Activated effector memory CD4-positive, alpha-beta T cell treated with Interleukin-2 at 50 U/mL for 16 hours (primary cell): ENCODE measurements around the gene GPR152.
A peak's percentile ranks its signal among the peaks of the same experiment; 100 is the strongest.
"Not testable (repeated sequence)": the region's sequence is repeated elsewhere in the genome, so short reads cannot be mapped to it uniquely, and the experiment has no call there.

ENCODE experiments used
- DNase-seq: peaks from one replicate; pipeline ENCODE4 v3.0.0-alpha.2; 2020

The GPR152 gene

GRCh38 chr11:67439321-67440228 is 13.0 kb downstream of the GPR152 start:
- DNase-seq = no peak

GRCh38 chr11:67438158-67438902 is 14.2 kb downstream of the GPR152 start:
- peak; percentile 72 for DNase-seq

GRCh38 chr11:67437809-67438157 is 14.7 kb downstream of the GPR152 start:
- no peak for DNase-seq

GRCh38 chr11:67437082-67437808 is 15.3 kb downstream of the GPR152 start, which contains the start of gene PTPRCAP:
Gene PTPRCAP (minus strand): TSS chr11:67437682. CDS start chr11:67437619, 63 bp downstream.
- DNase-seq = peak; percentile 81

GRCh38 chr11:67436459-67437081 is 16.0 kb downstream of the GPR152 start:
- peak; percentile 55 for DNase-seq

- DNase-seq = no peak
Measured at GRCh38 chr11:67435727-67436458, 16.6 kb downstream of the GPR152 start.

GRCh38 chr11:67435031-67435726 is 17.4 kb downstream of the GPR152 start:
- no peak for DNase-seq

- DNase-seq = no peak
Measured at GRCh38 chr11:67434395-67434881, 18.1 kb downstream of the GPR152 start.

GRCh38 chr11:67433536-67434394 is 18.8 kb downstream of the GPR152 start:
- no peak for DNase-seq

GRCh38 chr11:67432655-67433349 is 19.7 kb downstream of the GPR152 start:
- no peak for DNase-seq

- no peak for DNase-seq
Measured at GRCh38 chr11:67431346-67432249, 20.9 kb downstream of the GPR152 start.

GRCh38 chr11:67429722-67430121 is 22.8 kb downstream of the GPR152 start:
- no peak for DNase-seq

- DNase-seq = no peak
Measured at GRCh38 chr11:67429038-67429668, 23.4 kb downstream of the GPR152 start.

- DNase-seq = peak; percentile 97
Measured at GRCh38 chr11:67428052-67429001, 24.2 kb downstream of the GPR152 start, which contains the start of gene RPS6KB2. Gene RPS6KB2 (plus strand): TSS chr11:67428494. CDS start chr11:67428546, 52 bp downstream.

- not testable (repeated sequence) for DNase-seq
Measured at GRCh38 chr11:67427364-67427859, 25.1 kb downstream of the GPR152 start.

GRCh38 chr11:67423891-67424613 is 28.5 kb downstream of the GPR152 start:
- no peak for DNase-seq
